ENCODE measurements around the gene PTPN23.

- TF ChIP-seq EP300 (IDR thresholded peaks at IDR 0.05; ENCODE audit: low read depth) (no peak), POLR2AphosphoS5 (IDR thresholded peaks at IDR 0.05) (no peak)
- TF ChIP-seq, protein P1, sequence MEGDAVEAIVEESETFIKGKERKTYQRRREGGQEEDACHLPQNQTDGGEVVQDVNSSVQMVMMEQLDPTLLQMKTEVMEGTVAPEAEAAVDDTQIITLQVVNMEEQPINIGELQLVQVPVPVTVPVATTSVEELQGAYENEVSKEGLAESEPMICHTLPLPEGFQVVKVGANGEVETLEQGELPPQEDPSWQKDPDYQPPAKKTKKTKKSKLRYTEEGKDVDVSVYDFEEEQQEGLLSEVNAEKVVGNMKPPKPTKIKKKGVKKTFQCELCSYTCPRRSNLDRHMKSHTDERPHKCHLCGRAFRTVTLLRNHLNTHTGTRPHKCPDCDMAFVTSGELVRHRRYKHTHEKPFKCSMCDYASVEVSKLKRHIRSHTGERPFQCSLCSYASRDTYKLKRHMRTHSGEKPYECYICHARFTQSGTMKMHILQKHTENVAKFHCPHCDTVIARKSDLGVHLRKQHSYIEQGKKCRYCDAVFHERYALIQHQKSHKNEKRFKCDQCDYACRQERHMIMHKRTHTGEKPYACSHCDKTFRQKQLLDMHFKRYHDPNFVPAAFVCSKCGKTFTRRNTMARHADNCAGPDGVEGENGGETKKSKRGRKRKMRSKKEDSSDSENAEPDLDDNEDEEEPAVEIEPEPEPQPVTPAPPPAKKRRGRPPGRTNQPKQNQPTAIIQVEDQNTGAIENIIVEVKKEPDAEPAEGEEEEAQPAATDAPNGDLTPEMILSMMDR (IDR thresholded peaks at IDR 0.05), result no peak
These were observed 5.0 kb downstream of the PTPN23 start for GRCh38 chr3:47385796-47386195.
